K562 (cell line): ENCODE data around the gene LAMC1. TPM values are rescaled to one million over a fixed set of nuclear protein-coding genes. Genes with fewer than 3 reads are reported as not detected.

Experiments
- ATAC-seq: fragments of 200-7000 bp; cut with Tn5 transposase; 3 replicates; pipeline ENCODE4 v1.9.1; 2020; ENCODE audit warnings: moderate library complexity
- BruUV-seq: library from RNA; stranded (reverse); fragments of 400-500 nt; replicated peaks from 2 replicates; lab custom pipeline; 2021; lab: Mats Ljungman, UMichigan
- CTCF ChIA-PET: fragments of 300-600 bp; formaldehyde crosslinking; extraction: SDS; loops from one replicate; lab custom pipeline; 2021; ENCODE audit warnings: low intra/inter-chr PET ratio; lab: Yijun Ruan, JAX
- POLR2A ChIA-PET: fragments of 300-600, 350-650 bp; sonication (Branson Sonifier 250); formaldehyde crosslinking; extraction: SDS; loops from one replicate; lab custom pipeline; 2021; ENCODE audit warnings: antibody characterized with exemption, inconsistent platforms; lab: Yijun Ruan, JAX
- DNase-seq, 4 experiments: peaks; one replicate each; pipeline versions ENCODE4 v3.0.0 to v3.0.0-alpha.2; 2011 to 2018; ENCODE audit warnings: low spot score in 3 of 4, mixed read lengths in 3 of 4; ENCODE audit errors: extremely low read depth in 1 of 4
- FAIRE-seq: peaks from 2 replicates; lab custom pipeline; 2011; peaks lifted over from hg19 to GRCh38; lab: Jason Lieb, UNC
- H2AFZ ChIP-seq: 2 replicates; pipeline ENCODE4 v1.6.0; 2011; ENCODE audit warnings: low read depth, low read length, control low read depth, inconsistent platforms
- H3K27ac ChIP-seq: fragments of 200-600 bp; 3 replicates; pipeline ENCODE4 v1.8.0; 2011; ENCODE audit warnings: low read depth, mild to moderate bottlenecking, control low read depth, inconsistent platforms, low read length, moderate library complexity, mixed read lengths; ENCODE audit errors: extremely low read depth
- H3K27me3 ChIP-seq, 2 experiments: fragments of 300-600 bp in 1 of 2; 2 replicates in 1 of 2; 3 replicates in 1 of 2; pipeline versions ENCODE4 v1.6.0 to v1.8.0; 2011; ENCODE audit warnings: inconsistent platforms in 2 of 2, low read length in 2 of 2, mild to moderate bottlenecking in 1 of 2, mixed read lengths in 1 of 2, moderate library complexity in 1 of 2; ENCODE audit not compliant: control insufficient read depth in 2 of 2, insufficient read depth in 2 of 2
- H3K36me3 ChIP-seq: fragments of 300-600 bp; 3 replicates; pipeline ENCODE4 v1.8.0; 2011; ENCODE audit warnings: mild to moderate bottlenecking, low read length, inconsistent platforms; ENCODE audit not compliant: control insufficient read depth, insufficient read depth
- H3K4me1 ChIP-seq, 2 experiments: fragments of 200-600 bp in 1 of 2; replicated peaks in 1 of 2; 2 replicates in 1 of 2; 3 replicates in 1 of 2; pipeline versions ENCODE4 v1.5.1 to v1.8.0; 2011; ENCODE audit warnings: inconsistent platforms in 2 of 2, low read length in 2 of 2, mild to moderate bottlenecking in 1 of 2, mixed read lengths in 1 of 2, moderate library complexity in 1 of 2; ENCODE audit not compliant: control insufficient read depth in 2 of 2, insufficient read depth in 2 of 2
- H3K4me2 ChIP-seq: 2 replicates; pipeline ENCODE4 v1.6.1; 2011; ENCODE audit warnings: low read length, control low read depth, inconsistent platforms, mixed read lengths; ENCODE audit not compliant: insufficient read depth
- H3K4me3 ChIP-seq: fragments of 200-600 bp; sonication (generic), shearing (Covaris generic); 2 replicates; pipeline ENCODE4 v1.5.1; 2016; ENCODE audit warnings: control low read depth, inconsistent platforms
- H3K79me2 ChIP-seq: fragments of 200-600 bp; 3 replicates; pipeline ENCODE4 v1.8.0; 2011; ENCODE audit warnings: low read length, inconsistent platforms; ENCODE audit not compliant: control insufficient read depth, insufficient read depth
- H3K9ac ChIP-seq, 2 experiments: 2 replicates each; pipeline versions ENCODE4 v1.6.0 to v1.6.1; 2011; ENCODE audit warnings: low read depth in 2 of 2, low read length in 2 of 2, control low read depth in 1 of 2, inconsistent platforms in 1 of 2, mild to moderate bottlenecking in 1 of 2, mixed read lengths in 1 of 2; ENCODE audit not compliant: insufficient read depth in 1 of 2
- H3K9me1 ChIP-seq: one replicate; pipeline ENCODE4 v1.6.0; 2011; ENCODE audit warnings: inconsistent platforms, mild to moderate bottlenecking, low read length, moderate library complexity; ENCODE audit not compliant: control insufficient read depth, insufficient read depth
- H3K9me3 ChIP-seq: replicated peaks from 2 replicates; pipeline ENCODE4 v1.5.1; 2011; ENCODE audit warnings: low read depth, low read length, inconsistent platforms; ENCODE audit not compliant: control insufficient read depth, insufficient read depth
- H4K20me1 ChIP-seq: replicated peaks from 2 replicates; pipeline ENCODE4 v1.6.1; 2011; ENCODE audit warnings: low read length, inconsistent platforms, mixed read lengths; ENCODE audit not compliant: control insufficient read depth, insufficient read depth
- BCL6 ChIP-seq: fragments of 250-450 bp; sonication (Bioruptor Pico); IDR thresholded peaks from 2 replicates; pipeline ENCODE4 v1.4.0; 2020
- BHLHE40 ChIP-seq: IDR thresholded peaks from 2 replicates; pipeline ENCODE4 v1.6.1; 2011; ENCODE audit warnings: low read length, improper control_type of control experiment
- FOS ChIP-seq: IDR thresholded peaks from 3 replicates; pipeline ENCODE4 v1.6.1; 2011; ENCODE audit not compliant: insufficient read length; ENCODE audit errors: extremely low read depth
- GATAD2B ChIP-seq: fragments of 450-650 bp; IDR thresholded peaks from 2 replicates; pipeline ENCODE4 v1.6.1; 2017; ENCODE audit warnings: mild to moderate bottlenecking, borderline replicate concordance
- HNRNPUL1 ChIP-seq: fragments of 200-400 bp; formaldehyde crosslinking; IDR thresholded peaks from 2 replicates; pipeline ENCODE4 v1.6.1; 2017; ENCODE audit warnings: low read length
- IFI16 ChIP-seq: fragments of 250-450 bp; sonication (Bioruptor Pico); IDR thresholded peaks from 2 replicates; pipeline ENCODE4 v2.1.2; 2022; ENCODE audit warnings: mild to moderate bottlenecking, inconsistent platforms
- KLF10 ChIP-seq: fragments of 250-450 bp; sonication (Bioruptor Pico); IDR thresholded peaks from 2 replicates; pipeline ENCODE4 v1.6.1; 2021; ENCODE audit warnings: matching md5 sums
- MCM2 ChIP-seq: fragments of 450-650 bp; IDR thresholded peaks from 2 replicates; pipeline ENCODE4 v1.6.1; 2017; ENCODE audit warnings: low read depth, mild to moderate bottlenecking
- PRPF4 ChIP-seq: fragments of 200-400 bp; formaldehyde crosslinking; IDR thresholded peaks from one replicate; pipeline ENCODE4 v1.6.1; 2017; ENCODE audit warnings: low read length, low read depth, mild to moderate bottlenecking; ENCODE audit not compliant: insufficient read depth, poor library complexity, severe bottlenecking
- RAD21 ChIP-seq, 2 experiments: fragments of 250-450 bp in 1 of 2; fragments of 450-650 bp in 1 of 2; sonication (Bioruptor Pico) in 1 of 2; formaldehyde crosslinking in 1 of 2; IDR thresholded peaks in 1 of 2; conservative IDR thresholded peaks in 1 of 2; 2 replicates each; pipeline versions ENCODE4 v1.4.0 to v1.8.0; 2020 to 2022; ENCODE audit warnings: mild to moderate bottlenecking in 2 of 2, moderate library complexity in 1 of 2
- RNF2 ChIP-seq: sonication (generic); IDR thresholded peaks from 2 replicates; pipeline ENCODE4 v1.6.1; 2016
- SMARCA5 ChIP-seq: fragments of 450-650 bp; IDR thresholded peaks from 2 replicates; pipeline ENCODE4 v1.6.1; 2016
- SNIP1 ChIP-seq: fragments of 450-650 bp; IDR thresholded peaks from 2 replicates; pipeline ENCODE4 v1.7.1; 2017; ENCODE audit warnings: low read depth, mild to moderate bottlenecking
- TEAD2 ChIP-seq: fragments of 450-650 bp; IDR thresholded peaks from 2 replicates; pipeline ENCODE4 v1.6.1; 2016; ENCODE audit warnings: missing genetic modification characterization, control low read depth, missing compliant biosample characterization
- ZNF232 ChIP-seq: sonication (generic); formaldehyde crosslinking; IDR thresholded peaks from 2 replicates; pipeline ENCODE4 v1.8.0; 2022; ENCODE audit warnings: mild to moderate bottlenecking, missing genetic modification reagents
- WGBS: fragments of 100-300 bp; shearing (Covaris generic); methylation state at CpG from one replicate; pipeline ENCODE4 v1.1.6; 2016; ENCODE audit warnings: low coverage, mixed read lengths; ENCODE audit not compliant: insufficient coverage; ENCODE audit errors: missing lambda C conversion rate; 5-methylcytosine and 5-hydroxymethylcytosine counted together
- in situ Hi-C: fragments of 300-500 bp; cut with MboI; formaldehyde crosslinking; loops from 4 replicates; pipeline ENCODE4 v1.15.0; 2018; ENCODE audit warnings: inconsistent platforms, mixed read lengths
- intact Hi-C: fragments of 100-400 bp; cut with micrococcal nuclease; formaldehyde crosslinking; loops from 2 replicates; pipeline ENCODE4 v1.14.2; 2022
- polyA plus RNA-seq, 8 experiments: library from polyadenylated mRNA; depleted of rRNA in 4 of 8; stranded (reverse) in 5 of 8; unstranded in 3 of 8; fragments of >200 nt; fragmentation: Nextera tagmentation in 2 of 8; fragmentation: Illumina TruSeq in 1 of 8; extraction: Ambion mirVana in 2 of 8; extraction: Trizol in 1 of 8; gene quantifications; 2 replicates each; pipeline versions ENCODE4 v1.2.1 to v1.2.3, GENCODE V29; 2011 to 2014; ENCODE audit warnings: inconsistent platforms in 1 of 8, missing spikeins in 1 of 8
- total RNA-seq, 7 experiments: library from RNA; depleted of rRNA in 6 of 7; stranded (reverse); fragments of >200 nt in 6 of 7; fragmentation: Illumina TruSeq in 2 of 7; extraction: Trizol in 2 of 7; gene quantifications; 2 replicates each; pipeline versions ENCODE4 v1.2.1 to v1.2.3, GENCODE V29; 2011 to 2021; ENCODE audit warnings: low replicate concordance in 1 of 7
- TF ChIP-seq, protein P1 (sequence below): fragments of 450-650 bp; IDR thresholded peaks from 2 replicates; pipeline ENCODE4 v1.6.1; 2018; ENCODE audit warnings: mild to moderate bottlenecking, low read depth; ENCODE audit not compliant: partially characterized antibody

The LAMC1 gene
- total and polyA plus RNA-seq, 9 of the 15 experiments (the other 6 are each of a cell fraction or from before 2014, with no cell fraction given) = 0.07 to 0.71 (median 0.13) TPM; not detected in 2

DNA sequence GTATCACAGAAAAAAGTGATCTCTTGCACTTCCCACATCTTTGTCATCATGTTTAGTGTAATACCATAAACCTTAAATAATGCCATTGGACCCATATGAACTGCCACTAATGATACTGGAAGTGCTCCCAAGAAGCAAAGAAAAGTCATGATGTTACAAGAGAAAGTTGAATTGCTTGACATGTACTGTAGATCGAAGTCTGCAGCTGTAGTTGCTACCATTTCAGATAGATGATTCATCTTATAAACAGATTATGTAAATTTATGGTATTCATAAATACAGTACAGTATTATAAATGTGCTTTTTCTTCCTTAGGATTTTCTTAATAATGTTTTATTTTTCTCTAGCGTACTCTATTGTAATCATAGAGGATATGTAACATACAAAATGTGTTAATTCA, 132.7 kb downstream of the LAMC1 start:
- WGBS = 0% methylated on average over 2 of the region's 2 CpGs
- no peak for DNase-seq
- intact Hi-C loops = no loop called here
- TF ChIP-seq RNF2 = no peak
- TF ChIP-seq KLF10 (CRISPR knock-in tag) = no peak
- no peak for TF ChIP-seq SNIP1
- TF ChIP-seq SMARCA5 = no peak
- TF ChIP-seq PRPF4 = no peak
- TF ChIP-seq RAD21 (CRISPR knock-in tag; conservative IDR thresholded peaks at IDR 0.05 in 1 of 2, IDR thresholded peaks at IDR 0.05 in 1 of 2) = no peak
- TF ChIP-seq BCL6 (CRISPR knock-in tag) = no peak
- TF ChIP-seq TEAD2 (tag) = no peak
- no peak for TF ChIP-seq MCM2
- TF ChIP-seq GATAD2B = no peak
- TF ChIP-seq, protein P1, sequence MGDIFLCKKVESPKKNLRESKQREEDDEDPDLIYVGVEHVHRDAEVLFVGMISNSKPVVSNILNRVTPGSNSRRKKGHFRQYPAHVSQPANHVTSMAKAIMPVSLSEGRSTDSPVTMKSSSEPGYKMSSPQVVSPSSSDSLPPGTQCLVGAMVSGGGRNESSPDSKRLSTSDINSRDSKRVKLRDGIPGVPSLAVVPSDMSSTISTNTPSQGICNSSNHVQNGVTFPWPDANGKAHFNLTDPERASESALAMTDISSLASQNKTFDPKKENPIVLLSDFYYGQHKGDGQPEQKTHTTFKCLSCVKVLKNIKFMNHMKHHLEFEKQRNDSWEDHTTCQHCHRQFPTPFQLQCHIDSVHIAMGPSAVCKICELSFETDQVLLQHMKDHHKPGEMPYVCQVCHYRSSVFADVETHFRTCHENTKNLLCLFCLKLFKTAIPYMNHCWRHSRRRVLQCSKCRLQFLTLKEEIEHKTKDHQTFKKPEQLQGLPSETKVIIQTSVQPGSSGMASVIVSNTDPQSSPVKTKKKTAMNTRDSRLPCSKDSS = no peak
- TF ChIP-seq IFI16 (CRISPR knock-in tag) = no peak
- TF ChIP-seq BHLHE40 = no peak
- TF ChIP-seq ZNF232 (CRISPR knock-in tag) = no peak
- no peak for TF ChIP-seq FOS
- TF ChIP-seq HNRNPUL1 = no peak

More for the DNA sequence above, 132.7 kb downstream of the LAMC1 start:
- Histone ChIP-seq H3K4me2 (no peak overlapping the region), H2AFZ (no peak overlapping the region), H3K9me1 (no peaks in the 10 kb centered on the region), H3K36me3 (no peaks in the 10 kb centered on the region), H3K9ac (no peak overlapping the region), H3K27ac (no peak overlapping the region), H3K27me3 (peaks cover 4 to 5% of the 10 kb centered on the region in 2 experiments; a peak in 3 of 5 replicates), H3K4me3 (no peak overlapping the region), H3K79me2 (no peaks in the 10 kb centered on the region), H4K20me1 (no peaks in the 10 kb centered on the region), H3K9me3 (no peaks in the 10 kb centered on the region), H3K4me1 (peaks cover 0 to 7% of the 10 kb centered on the region in 2 experiments; a peak in 2 of 5 replicates)
- no peak for ATAC-seq
- in situ Hi-C loops = no loop called here
- ChIA-PET POLR2A (no interaction called here), CTCF (no interaction called here)
- no peak for FAIRE-seq
- no TSS peak for BruUV-seq
